ENCODE measurements around the gene TNFAIP2.
"Not testable (repeated sequence)": the region's sequence is repeated elsewhere in the genome, so short reads cannot be mapped to it uniquely, and the experiment has no call there.

Gene TNFAIP2

DNA sequence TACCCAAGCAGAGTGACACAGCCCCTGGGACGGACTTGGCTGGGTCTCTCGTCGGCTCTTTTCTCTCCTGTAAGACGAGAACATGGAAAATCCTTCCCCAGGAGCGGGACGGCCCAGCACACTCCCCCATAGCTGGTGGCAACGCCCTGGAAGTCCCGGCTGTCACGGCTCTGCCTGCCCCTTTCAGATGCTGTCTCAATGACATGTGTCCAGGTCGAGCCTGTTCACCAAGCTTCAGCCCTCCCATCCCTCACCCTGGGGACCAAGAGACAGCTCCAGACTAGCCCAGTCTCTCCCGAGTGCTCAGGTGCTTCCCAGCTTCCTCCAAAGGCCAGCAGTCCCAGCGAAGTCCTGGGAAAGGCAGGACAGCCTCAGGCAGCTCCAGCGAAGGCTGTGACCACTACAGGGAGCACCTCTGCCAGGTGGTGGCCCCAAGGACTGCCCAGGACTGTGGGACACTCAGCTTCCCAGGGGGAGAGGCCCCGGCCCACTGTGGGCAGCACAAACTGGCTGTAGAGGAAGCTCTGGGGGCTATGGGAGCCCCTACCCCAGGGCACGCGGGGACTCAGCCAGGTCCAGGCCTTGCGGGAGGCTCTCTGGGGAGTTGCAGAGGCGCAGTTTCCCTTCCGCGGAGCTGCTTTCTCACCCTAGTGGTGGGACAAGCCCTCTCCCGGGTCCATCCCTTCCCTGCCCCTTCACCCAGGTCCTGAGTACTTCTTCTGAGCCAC lies 33.6 kb downstream of the TNFAIP2 start:
- no peak for DNase-seq (ENCODE audit: low read depth)

DNA sequence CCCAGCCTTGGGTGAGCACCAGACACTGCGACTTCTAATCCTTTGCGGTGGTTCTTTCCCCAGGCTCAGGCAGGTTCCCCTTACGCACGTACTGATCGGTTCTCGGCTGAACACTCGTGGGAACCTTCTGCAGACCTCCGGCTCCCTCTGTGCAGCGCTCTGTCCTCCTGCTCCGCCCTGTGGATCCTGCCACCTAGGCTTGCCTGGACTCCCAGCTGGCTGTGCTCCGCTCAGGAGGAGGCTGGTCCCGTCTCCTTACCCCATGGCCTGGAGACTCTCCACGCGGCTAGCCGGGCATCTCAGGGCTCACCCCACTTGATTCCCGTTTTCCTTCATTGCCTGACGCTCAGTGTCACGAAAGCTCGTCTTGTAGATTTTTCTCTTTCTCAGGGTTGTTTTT lies 34.7 kb downstream of the TNFAIP2 start:
- no peak for DNase-seq (ENCODE audit: low read depth)

DNA sequence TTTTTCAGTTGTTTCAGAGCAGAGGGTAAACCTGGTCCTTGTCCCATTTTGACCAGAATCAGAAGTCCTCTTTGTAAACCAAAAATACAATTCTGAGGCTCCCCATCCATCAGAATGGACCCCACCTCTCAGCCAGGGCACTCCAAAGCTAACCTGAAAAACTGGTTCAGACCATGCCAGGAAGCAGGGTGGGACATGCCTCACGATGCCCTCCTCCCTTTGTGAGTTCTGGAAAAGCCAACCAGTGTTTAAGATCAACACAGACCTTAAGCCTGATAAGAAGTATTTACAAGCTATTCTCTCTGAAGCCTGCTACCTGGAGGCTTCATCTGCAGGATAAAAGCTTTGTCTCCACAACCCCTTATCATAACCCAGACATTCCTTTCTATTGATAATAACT lies 35.4 kb downstream of the TNFAIP2 start:
- DNase-seq (ENCODE audit: low read depth), result no peak

DNA sequence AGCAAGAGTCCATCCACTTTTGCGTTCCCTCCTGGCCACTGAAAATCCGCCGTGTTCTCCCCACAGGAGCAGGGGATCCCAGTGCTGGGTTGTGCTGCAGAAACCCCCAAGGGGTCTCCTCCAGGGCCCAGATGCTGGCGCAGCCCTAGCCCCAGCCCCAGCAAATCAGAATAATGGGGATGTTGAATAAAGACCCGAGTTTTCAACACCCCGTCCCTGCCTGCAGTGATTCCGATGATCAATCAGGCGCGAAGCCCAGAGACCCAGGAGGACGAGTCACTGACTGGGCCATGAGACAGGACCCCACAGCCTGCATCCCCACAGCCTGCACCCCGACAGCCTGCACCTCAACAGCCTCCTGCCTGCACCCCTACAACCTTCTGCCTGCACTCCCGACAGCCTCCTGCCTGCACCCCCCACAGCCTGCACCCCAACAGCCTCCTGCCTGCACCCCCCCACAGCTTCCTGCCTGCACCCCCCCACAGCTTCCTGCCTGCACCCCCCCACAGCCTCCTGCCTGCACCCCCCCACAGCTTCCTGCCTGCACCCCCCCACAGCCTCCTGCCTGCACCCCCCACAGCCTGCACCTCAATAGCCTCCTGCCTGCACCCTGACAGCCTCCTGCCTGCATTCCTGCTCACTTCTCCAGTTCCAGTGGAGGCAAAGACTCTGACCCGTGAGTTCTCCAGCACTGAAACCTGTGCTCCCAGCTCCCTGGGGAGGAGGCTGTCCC lies 37.2 kb downstream of the TNFAIP2 start:
- no peak for DNase-seq (ENCODE audit: low read depth)

DNA sequence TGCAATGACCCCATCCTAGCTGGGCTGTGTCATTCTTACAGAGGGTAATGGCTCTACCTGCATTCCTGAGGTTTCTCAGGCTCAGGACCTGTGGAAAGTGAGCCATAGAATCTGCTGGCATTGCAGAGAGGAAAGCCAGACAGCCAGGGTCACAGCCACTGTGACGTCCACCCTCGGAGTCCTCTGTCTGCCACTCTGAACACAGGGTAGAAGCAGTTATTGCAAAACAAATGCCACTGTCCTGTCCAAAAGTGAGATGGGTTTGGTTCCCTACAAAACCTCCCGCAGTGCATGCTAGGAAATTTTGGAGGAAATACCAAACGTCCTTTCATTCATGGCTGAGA lies 37.8 kb downstream of the TNFAIP2 start:
- no peak for DNase-seq (ENCODE audit: low read depth)

DNA sequence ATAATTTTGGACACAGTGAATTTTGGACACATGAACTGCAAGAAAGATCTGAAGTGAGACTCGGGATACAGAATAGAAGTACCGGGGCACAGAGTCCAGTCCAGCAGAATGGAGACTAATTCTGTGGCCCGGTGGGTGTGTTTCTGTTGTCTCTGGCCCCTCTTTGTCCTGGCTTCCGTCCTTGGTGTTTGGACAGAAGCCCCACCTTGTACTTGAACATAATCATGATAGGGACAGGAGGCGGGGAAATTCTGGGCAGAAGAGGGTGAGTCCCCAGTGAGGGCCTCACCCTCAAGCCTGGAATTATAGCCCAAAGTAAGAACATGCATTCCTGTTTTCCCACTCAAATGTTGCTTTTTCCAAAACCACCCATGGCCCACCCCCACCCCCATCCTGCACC lies 39.9 kb downstream of the TNFAIP2 start:
- no peak for DNase-seq (ENCODE audit: low read depth)

DNA sequence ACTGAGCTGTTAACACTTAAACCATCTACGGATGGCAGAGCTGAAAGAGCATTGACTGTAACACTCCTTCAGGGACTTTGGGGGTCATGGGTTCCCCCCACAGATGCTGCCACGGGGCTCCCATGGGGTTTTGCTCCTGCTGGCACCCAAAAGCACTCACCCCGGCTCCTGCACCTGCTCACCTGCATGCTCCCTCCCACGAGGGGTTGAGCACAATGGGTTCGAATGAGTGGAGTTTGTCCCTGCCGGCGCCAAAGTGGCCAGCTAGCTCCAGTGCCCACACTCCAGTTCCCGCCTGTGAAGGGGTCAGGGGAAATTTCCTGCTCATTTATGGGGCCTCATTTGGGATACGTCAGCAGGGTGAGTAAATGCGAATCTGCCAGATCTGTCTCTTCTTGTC lies 40.7 kb downstream of the TNFAIP2 start:
- DNase-seq (ENCODE audit: low read depth), result no peak

DNA sequence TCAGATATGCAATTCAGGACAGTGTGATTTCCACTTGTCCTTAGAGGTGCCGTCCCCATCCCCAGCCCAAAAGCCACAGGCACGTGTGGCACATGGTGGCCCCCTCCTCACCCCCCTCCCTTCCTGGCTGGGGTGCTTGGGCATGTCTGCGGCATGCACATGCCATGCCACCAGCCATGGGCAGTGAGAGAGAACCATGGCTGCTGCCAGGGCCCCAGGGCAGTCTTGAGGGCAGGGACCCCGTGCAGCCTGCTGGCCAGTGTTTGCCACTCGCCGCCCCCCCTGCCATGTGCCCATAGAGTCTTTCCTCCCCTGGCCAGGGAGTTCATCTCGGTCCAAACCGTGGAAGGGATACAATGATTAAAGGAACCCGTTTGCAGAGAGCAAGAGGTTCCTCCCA lies 41.5 kb downstream of the TNFAIP2 start:
- DNase-seq (ENCODE audit: low read depth), result no peak

DNA sequence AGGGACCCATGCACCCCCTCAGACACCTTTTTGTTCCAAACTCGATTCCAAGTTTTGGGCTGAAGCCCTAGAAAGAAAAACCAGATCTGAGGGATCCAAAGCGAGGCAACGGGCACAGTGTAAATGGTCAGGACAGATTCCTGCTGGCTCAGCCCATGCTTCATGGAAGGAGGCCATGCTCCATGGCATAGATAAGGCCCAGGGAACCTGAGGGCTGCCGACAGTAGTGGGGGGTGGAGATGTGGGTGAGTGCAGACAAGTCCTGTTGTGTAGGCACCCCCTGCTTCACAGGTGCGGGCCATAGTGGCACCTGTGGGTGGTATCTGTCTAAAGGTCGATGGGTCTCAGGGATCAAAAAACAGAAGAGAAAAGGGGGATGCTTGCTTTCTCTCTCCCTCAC lies 42.1 kb downstream of the TNFAIP2 start:
- no peak for DNase-seq (ENCODE audit: low read depth)

DNA sequence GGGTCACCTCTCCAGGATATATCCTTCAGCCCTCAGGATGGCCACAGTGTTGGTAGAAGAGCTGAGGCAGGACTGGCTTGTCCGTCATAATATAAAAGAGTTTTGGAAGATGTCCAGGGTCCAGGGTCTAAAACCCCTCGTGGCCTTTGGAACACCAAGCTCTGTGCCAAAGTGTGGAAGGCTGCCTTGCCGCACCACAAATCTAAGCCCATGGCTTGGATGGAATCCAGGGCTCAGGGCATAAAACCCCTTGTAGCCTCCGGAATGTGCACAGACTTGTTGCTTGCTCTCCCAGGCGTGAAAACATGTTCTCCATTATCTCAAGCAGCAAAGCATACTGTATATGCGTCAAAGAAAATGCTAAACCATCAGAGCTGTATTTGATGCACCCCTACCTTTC lies 46.7 kb downstream of the TNFAIP2 start:
- no peak for DNase-seq (ENCODE audit: low read depth)

DNA sequence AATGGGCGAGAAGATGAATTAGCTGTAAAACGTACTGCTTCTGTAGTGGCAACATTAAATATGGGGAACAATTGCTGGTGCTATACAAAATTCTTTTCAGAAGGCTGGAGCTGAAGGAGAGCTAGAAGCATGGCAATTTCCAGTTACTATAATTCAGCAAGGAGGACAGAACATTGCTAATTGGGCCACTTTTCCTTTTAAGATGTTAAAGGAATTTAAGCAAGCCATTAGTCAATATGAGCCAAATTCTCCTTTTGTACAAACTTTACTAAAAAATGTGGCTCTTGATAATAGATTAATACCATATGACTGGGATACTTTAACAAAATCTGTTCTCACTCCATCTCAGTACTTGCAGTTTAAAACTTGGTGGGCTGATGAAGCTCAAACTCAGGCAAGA lies 47.9 kb downstream of the TNFAIP2 start:
- not testable (repeated sequence) for DNase-seq (ENCODE audit: low read depth)

DNA sequence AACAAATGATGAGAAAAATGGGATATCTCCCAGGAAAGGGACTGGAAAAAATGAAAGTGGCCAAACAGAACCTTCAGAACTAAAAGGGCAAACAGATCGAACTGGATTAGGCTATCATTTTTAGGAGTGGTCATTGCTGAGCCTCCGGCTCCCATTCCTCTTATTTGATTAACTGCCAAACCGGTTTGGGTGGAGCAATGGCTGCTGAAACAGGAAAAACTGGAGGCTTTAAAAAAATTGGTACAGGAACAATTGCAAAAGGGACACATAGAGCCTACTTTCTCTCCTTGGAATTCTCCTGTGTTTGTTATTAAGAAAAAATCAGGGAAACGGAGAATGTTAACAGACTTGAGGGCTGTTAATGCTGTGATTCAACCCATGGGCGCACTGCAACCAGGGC lies 49.7 kb downstream of the TNFAIP2 start:
- no peak for DNase-seq (ENCODE audit: low read depth)

DNA sequence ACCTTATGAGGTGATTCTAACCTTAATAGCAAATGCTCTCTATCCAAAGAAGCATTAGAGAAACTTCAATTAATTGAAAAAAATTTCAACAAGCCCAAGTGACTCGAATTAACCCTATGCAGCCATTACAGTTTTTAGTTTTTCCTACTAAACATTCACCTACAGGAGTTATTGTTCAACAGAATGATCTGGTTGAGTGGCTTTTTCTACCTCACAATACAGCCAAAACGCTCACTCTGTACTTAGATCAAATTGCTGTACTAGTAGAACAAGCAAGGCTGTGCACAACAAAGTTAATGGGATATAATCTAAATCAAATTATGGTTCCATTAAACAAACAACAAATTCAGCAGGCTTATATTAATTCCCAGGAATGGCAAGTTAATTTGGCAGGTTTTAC lies 50.6 kb downstream of the TNFAIP2 start:
- not testable (repeated sequence) for DNase-seq (ENCODE audit: low read depth)

DNA sequence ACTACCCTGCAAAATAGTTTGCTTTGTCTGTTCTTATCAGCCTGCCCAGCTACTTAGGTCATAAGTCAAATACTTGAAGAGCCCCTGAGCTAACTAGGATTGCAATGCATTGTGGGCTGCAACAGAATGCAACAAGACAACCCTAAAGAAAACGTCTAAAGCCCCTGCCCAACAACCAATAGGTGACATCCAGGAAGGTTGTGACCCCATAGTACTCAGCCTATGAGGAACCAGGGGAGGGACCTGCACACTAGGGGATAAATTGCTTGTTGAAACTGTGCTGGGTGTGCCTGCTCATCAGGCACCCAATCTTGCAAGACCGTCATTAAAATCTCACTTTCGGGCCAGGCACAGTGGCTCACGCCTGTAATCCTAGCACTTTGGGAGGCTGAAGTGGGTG lies 52.9 kb downstream of the TNFAIP2 start:
- not testable (repeated sequence) for DNase-seq (ENCODE audit: low read depth)

DNA sequence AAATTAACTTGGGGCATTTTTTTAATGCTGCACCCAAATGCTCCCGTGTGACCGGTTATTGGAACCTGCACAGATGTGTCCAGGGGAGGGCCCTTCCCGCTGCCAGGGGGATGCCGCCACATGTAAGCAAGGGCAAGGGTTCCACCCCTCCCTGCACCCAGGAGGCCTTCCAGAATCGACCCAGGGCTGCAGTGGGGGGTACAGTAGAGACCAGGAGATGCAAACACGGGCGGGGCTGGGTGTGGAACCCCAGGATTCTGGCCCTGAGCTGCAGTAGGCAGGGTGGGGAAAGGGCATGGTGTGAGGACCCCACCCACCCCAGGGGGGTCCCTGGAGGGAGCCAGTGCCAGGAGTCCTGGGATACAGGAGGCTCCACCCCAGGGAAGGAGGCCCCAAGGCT lies 54.1 kb downstream of the TNFAIP2 start:
- no peak for DNase-seq (ENCODE audit: low read depth)

DNA sequence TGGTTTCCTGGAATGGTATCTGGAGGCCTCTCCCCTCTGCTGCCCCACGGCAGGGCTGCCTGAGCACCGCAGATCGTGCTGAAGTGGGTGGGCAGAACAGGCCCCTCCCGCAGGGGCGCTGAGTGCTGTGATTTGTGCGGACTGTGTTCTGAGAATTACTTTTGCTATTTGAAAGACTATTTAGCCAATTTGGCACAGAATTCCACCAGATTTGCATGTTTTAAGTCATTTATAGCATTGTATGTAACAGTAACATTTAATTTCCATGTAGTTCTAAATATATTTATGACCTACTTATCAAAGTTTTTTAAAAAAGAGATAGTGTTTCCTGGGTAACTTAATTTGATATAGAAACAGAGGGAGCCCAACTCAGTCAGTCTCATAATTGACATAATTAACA lies 55.3 kb downstream of the TNFAIP2 start:
- no peak for DNase-seq (ENCODE audit: low read depth)

DNA sequence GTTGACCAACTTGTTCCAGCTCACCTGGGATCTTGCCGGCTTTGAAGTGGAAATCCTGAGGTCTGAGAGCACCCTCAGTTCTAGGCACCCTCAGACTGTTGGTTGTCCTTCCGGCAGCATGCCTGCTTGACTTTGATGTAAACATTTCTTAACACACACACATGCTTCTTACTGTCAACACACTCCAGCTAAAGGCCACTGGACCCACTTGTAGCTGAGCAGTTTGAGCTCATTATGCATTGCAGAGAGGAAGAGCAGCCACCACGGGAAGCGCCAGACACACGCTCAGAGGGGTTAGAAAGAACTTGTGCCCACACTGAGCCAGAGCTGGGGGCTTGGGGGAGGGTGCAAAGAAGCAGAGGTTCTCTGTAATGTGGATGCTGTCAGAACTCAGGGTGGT lies 55.8 kb downstream of the TNFAIP2 start:
- DNase-seq (ENCODE audit: low read depth), result no peak

DNA sequence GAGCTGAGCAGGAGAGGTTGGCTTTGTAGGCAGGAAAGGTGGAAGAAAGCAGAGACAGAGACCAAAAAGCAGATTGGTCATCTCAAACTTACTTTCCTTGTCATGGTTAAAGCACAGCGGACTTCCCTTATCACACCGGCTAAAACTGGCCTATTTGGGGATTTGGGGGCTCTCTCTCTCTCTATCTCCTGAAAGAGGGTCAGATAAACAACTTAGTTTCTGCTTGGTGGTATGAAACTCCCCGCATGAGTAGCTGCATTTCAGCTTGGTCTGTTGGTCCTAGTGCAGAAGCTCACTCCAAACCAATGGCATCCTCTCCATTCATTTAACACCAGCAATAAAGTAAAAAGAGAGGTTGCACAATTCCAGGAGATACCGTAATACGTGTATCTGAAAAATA lies 57.1 kb downstream of the TNFAIP2 start:
- no peak for DNase-seq (ENCODE audit: low read depth)

DNA sequence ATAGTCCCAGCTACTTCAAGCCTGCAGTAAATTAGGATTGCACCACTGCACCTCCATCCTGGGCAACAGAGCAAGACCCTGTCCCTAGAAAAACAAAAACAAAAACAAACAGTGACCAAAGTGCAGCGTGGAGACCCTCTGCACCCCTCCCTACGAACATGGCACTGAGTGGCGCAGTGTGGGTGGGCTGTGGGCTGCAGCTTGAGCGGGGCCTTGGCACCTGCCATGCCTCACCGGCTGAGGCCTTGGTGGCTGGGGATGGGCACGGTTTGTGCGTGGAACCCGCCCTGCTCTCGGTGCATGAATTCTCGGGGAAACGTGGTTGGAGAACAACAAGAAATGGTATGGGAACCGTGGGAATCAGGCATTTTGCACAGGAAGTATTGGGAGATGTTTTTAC lies 60.8 kb downstream of the TNFAIP2 start:
- no peak for DNase-seq (ENCODE audit: low read depth)

DNA sequence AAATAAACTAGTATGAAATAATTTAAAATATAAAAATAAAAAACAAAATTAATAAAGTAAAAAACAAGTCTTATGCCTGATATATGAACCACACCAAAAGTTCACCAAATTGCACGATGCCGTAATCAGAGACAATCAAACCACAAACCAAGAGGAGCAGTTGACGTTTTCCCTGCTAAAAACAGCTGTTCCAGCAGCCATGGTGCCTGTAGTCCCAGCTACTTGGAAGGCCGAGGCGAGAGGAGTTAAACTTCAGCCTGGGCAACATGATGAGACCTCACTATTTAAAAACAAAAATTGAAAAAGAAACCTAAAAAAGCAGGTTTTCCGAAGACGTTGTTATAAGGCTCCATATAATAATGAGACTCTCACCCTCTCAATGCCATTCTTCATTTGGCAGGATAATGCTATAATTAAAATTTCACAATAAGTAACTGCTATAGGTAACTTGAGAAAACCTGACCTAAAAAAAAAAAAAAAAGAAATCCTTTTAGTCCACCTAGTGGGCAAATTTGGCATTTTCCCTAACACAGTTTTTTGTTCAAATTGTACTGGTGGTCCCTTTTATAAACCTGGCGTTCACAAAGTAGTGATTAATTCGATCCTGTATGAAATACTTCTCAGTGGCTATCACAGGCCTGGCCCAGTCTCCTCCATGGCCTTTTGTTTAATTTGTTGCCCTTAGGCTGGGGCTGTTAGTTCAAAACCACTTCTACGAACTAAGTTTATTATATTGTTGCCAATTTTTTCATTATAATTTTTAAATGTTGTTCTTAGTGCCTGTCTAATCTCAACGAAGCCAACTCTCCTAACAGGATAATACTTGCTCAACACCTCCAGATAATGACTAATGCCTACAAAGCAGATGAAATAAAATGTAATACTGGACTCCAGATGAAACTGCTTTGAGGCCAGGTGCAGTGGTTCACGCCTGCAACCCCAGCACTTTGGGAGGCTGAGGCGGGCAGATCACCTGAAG lies 62.1 kb downstream of the TNFAIP2 start:
- DNase-seq (ENCODE audit: low read depth), result no peak

DNA sequence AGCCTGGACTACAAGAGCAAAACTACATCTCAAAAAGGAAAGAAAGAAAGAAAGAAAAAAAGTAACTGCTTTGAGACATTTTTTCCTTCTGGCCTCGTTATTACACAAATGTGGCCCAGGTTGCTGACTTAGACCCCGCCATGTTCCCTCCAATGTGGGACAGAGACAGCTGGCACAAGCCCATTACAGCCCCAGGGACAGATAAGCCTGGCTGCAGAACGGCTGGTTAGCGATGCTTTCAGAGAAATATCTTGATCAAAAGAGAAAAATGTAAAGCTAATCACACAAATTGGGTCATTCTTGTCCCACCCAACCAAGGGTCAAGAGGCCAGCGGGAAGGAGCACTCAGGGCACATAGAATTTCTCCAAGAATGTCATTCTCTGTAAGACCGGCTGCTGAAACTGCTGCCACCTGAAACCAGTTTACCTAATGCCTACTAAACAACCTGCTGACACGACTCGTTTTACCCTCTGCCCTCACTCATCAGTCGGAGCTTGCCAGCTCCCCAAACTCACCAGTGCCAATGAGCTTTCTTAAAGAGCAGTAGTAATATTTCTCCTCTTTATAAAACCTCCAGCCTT lies 63.1 kb downstream of the TNFAIP2 start:
- no peak for DNase-seq (ENCODE audit: low read depth)
